T-helper 22 cell (primary cell): Measurements from ENCODE around the gene FBXO42.
"Not testable (repeated sequence)": the region's sequence is repeated elsewhere in the genome, so short reads cannot be mapped to it uniquely, and the experiment has no call there.

Experiments used
- DNase-seq: peaks from one replicate; pipeline ENCODE4 v3.0.0-alpha.2; 2020; ENCODE audit warnings: low read depth

FBXO42 gene

DNA sequence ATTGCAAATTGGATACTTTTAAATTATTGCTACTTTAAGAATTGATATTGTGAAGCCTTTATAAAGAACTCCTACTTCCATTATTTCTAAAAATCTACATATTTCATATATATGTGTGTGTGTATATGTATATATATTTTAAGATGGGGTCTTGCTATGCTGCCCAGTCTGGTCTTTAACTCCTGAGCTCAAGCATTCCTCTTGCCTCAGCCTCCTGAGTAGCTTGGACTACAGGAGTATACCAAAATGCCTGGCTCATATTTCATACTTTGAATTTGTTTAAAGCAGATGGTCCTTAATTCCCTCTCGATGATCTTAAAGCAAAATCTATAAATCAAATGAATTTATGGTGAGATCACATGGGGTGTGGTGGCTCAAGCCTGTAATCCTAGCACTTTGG is 90.2 kb downstream of the FBXO42 start:
- no peak for DNase-seq

DNA sequence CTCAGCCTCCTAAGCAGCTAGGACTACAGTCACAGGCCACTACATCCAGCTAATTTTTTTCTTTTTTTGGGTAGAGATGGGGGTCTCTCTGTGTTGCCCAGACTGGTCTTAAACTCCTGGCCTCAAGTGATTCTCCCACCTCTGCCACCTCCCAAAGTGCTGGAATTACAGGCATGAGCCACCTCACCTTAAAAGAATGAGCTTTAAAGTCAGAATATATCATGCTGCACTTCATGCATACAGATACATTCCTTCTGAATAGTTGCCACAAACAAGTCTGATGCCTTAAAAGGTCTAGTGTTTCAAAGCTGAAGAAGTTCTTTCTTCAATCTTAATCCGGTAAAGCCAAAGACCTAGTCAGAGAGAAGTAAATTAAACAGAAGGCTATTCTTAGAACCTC is 91.5 kb downstream of the FBXO42 start:
- no peak for DNase-seq

GRCh38 chr1:16258591-16259135 is 93.6 kb downstream of the FBXO42 start:
- no peak for DNase-seq

- no peak for DNase-seq
These were observed 94.3 kb downstream of the FBXO42 start for GRCh38 chr1:16257968-16258367.

DNA sequence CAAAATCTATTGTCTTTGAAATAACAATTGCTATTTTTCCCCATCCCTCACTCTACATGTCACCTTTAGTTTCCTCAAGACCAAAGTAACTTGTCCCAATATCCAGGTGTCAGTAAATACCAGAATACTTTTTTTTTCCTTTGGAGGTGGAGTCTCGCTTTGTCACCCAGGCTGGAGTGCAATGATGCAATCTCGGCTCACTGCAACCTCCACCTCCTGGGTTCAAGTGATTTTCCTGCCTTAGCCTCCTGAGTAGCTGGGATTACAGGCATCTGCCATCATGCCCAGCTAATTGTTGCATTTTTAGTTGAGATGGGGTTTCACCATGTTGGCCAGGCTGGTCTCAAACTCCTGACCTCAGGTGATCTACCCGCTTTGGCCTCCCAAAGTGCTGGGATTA is 94.7 kb downstream of the FBXO42 start:
- DNase-seq: not testable (repeated sequence)

- no peak for DNase-seq
These were observed 95.8 kb downstream of the FBXO42 start for GRCh38 chr1:16256478-16256877.

GRCh38 chr1:16254263-16254928 is 97.9 kb downstream of the FBXO42 start:
- DNase-seq: no peak

DNA sequence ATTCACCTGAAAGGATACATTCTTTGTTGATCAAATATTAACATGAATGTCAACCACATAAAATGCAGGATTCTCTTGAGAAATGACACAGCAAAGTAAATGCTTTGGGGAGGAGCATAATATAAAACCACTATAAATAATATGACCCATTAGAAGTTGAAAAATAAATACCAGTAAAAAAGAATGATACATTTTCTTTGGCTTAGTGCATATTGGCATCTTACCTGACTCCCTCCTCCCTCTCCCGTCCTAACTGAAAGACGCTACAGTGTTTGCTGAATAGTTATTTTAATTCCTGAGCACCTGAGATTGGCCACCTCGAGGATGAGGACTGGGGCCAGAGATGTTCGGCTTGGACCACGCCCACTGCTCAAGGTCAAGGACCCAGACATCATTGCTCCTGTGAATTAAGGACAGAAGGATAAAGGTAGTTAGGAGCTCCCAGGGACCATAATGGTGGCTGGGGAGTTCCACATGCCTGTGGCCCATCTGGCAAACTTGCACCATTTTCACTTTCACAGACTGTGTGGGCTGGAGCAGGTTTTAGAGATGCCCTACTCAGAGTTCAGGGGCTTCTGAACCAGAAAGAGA is 98.9 kb downstream of the FBXO42 start:
- DNase-seq: no peak

GRCh38 chr1:16252912-16253311 is 99.4 kb downstream of the FBXO42 start:
- DNase-seq: no peak

- DNase-seq: no peak
These were observed 100.9 kb downstream of the FBXO42 start for GRCh38 chr1:16251381-16251780.

- DNase-seq: no peak
These were observed 101.6 kb downstream of the FBXO42 start for GRCh38 chr1:16250524-16251251.

DNA sequence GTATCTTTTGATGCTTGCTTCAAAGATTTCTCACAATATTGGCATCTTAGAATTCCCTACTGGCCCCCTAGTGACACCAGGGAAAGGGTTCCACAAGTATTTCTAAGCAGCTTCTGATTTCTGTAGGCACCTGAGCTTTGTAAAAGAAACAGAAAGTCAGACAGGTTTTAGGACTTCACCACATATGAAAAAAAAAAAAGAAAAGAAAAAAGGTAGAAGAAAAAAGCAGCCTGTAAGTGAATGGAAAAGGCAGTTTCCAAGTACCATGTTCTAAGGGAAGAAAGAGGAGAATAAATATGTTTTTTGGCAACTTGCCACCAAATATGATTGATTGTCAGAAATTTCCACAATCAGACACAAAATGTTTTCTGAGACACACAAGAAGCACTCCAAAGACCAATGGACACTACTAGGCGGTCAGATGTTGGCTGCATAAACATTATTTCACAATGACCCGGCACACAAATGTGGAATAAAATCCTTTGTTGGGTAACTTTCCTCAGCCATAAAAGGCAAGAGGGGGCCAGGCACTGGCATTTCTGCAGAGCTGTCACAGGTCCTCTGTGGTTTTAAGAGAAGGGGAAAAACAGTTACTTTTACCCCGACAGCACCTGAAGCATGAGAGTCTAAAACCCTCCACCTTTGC is 102.6 kb downstream of the FBXO42 start:
- DNase-seq: no peak

- DNase-seq: no peak
These were observed 103.4 kb downstream of the FBXO42 start for GRCh38 chr1:16248603-16249516.

DNA sequence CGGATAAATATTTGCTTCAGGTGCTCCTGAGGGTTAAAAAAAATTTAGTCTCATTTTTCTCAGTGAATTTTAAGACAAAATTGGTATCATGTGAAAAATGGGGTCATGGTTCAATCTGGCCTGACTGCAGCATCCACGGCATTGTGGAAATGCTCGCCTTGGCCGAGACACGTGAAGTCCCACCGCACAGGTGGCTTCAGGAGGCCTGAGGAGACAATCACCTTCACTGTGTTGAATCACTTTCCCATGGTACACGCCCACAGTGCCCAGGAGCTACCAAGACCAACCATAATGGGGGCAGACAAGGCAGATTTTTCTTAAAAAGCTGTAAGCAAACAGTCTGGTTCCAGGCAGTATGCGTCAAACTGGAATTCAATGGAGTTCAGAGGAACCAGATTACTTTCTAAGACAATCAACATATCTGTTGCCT is 104.3 kb downstream of the FBXO42 start:
- no peak for DNase-seq

DNA sequence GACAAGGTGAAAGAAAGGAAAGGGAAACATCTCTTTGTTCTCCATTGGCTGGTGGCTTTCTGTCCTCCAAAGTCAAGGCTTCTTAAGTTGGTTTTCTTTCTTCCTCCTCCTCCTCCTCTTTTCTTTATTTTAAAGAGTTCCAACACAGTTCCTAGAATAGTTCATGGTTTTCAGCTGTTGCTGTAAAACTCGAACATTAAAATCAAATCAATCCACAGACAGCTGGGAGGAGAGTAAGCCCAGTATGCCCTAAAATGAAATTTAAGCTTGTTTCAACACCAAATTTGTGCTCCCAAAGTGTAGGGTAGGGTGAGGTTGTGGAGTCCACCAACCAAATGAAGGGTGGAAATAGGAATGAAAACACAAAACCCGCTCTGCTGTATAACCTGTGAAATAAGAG is 104.8 kb downstream of the FBXO42 start:
- DNase-seq: no peak

GRCh38 chr1:16246961-16247360 is 105.3 kb downstream of the FBXO42 start:
- no peak for DNase-seq

DNA sequence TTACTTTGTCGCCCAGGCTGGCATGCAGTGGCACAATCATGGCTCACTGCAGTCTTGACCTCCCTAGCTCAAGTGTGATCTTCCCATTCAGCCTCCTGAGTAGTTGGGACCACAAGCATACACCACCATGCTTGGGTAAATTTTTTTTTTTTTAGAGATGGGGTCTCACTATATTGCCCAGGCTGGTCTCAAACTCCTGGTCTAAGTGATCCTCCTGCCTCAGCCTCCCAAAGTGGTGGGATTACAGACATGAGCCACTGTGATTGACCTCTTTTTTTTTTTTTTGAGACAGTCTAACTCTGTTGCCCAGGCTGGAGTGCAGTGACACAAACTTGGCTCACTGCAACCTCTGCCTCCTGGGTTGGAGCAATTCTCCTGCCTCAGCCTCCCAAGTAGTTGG is 106.0 kb downstream of the FBXO42 start:
- DNase-seq: not testable (repeated sequence)

DNA sequence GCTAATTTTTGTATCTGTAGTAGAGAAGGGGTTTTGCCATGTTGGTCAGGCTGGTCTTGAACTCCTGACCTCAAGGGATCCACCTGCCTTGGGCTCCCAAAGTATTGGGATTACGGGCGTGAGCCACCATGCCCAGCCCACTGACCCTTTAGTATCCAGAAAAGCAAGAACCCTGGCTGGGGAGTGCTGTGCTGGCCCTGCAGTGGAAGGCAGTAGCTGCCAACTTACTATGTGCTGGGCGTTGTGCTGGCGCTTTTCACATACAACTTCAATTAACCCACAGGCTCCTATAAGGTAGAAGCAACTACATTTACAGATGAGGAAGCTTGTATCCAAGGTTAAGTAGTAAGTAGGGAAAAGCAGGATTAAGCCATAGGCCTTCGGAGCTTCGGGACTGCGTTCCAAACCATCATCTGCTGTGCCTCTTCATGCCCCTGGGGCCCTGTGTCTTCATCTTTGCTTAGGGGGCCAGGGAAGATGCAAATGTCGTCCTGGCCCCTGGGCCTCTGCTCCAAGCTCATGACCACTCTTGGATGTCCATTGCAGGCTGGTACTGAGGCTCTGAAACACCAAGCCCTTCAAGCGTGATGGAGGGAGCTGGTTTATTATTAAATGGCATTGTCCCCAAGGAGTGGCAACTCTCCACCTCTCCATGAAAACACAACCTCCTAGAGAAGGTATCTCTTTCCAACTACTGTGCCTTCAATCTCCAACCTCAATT is 106.6 kb downstream of the FBXO42 start:
- DNase-seq: no peak

GRCh38 chr1:16244650-16245285 is 107.5 kb downstream of the FBXO42 start:
- DNase-seq: no peak

- DNase-seq: peak; percentile 43
These were observed 108.2 kb downstream of the FBXO42 start for GRCh38 chr1:16243936-16244649.
